CD4-positive, alpha-beta T cell treated with Interleukin-21 for 1 hour (primary cell): ENCODE measurements around the gene PPHLN1.

Source experiments
- DNase-seq: peaks from one replicate; pipeline ENCODE4 v3.0.0-alpha.2; 2020

The PPHLN1 gene

GRCh38 chr12:42484996-42485395 lies 159.0 kb downstream of the PPHLN1 start:
- no peak for DNase-seq

- no peak for DNase-seq
These were observed 159.9 kb downstream of the PPHLN1 start for GRCh38 chr12:42485823-42486222.

GRCh38 chr12:42486407-42486806 lies 160.4 kb downstream of the PPHLN1 start:
- DNase-seq = no peak

GRCh38 chr12:42490261-42490842 lies 164.4 kb downstream of the PPHLN1 start:
- DNase-seq = no peak
